Measurements from ENCODE around the gene TPPP2.
"Not testable (repeated sequence)": the region's sequence is repeated elsewhere in the genome, so short reads cannot be mapped to it uniquely, and the experiment has no call there.

TPPP2 gene

GRCh38 chr14:21037156-21037555 is 7.1 kb downstream of the TPPP2 start:
- DNase-seq (ENCODE audit: low read depth in 2 of 2): no peak

GRCh38 chr14:21038441-21039422 is 8.7 kb downstream of the TPPP2 start:
- DNase-seq (ENCODE audit: low read depth in 2 of 2): no peak

- DNase-seq (ENCODE audit: low read depth in 2 of 2): no peak
These were observed 9.8 kb downstream of the TPPP2 start for GRCh38 chr14:21039585-21040369.

- no peak for DNase-seq (ENCODE audit: low read depth in 2 of 2)
These were observed 10.4 kb downstream of the TPPP2 start for GRCh38 chr14:21040370-21040925.

- not testable (repeated sequence) for DNase-seq (ENCODE audit: low read depth in 2 of 2)
These were observed 10.9 kb downstream of the TPPP2 start for GRCh38 chr14:21040941-21041340.

GRCh38 chr14:21041676-21042433 is 11.8 kb downstream of the TPPP2 start, which contains the start of gene RNASE7:
Gene RNASE7, plus strand, starts transcription at chr14:21042362. Its CDS starts 631 bp downstream, at chr14:21042993.
- no peak for DNase-seq (ENCODE audit: low read depth in 2 of 2)

GRCh38 chr14:21042918-21043317 is 12.9 kb downstream of the TPPP2 start:
- no peak for DNase-seq (ENCODE audit: low read depth in 2 of 2)

- no peak for DNase-seq (ENCODE audit: low read depth in 2 of 2)
These were observed 13.5 kb downstream of the TPPP2 start for GRCh38 chr14:21043387-21043973.

- DNase-seq (ENCODE audit: low read depth in 2 of 2): no peak
These were observed 14.1 kb downstream of the TPPP2 start for GRCh38 chr14:21043974-21044618.

GRCh38 chr14:21047378-21047781 is 17.4 kb downstream of the TPPP2 start:
- DNase-seq (ENCODE audit: low read depth in 2 of 2): no peak

GRCh38 chr14:21048638-21049037 is 18.6 kb downstream of the TPPP2 start:
- DNase-seq (ENCODE audit: low read depth in 2 of 2): no peak

GRCh38 chr14:21049271-21049673 is 19.3 kb downstream of the TPPP2 start:
- DNase-seq (ENCODE audit: low read depth in 2 of 2): no peak

GRCh38 chr14:21050597-21050996 is 20.6 kb downstream of the TPPP2 start:
- DNase-seq (ENCODE audit: low read depth in 2 of 2): no peak

- DNase-seq (ENCODE audit: low read depth in 2 of 2): no peak
These were observed 23.4 kb downstream of the TPPP2 start for GRCh38 chr14:21053184-21054122.

GRCh38 chr14:21054123-21054767 is 24.2 kb downstream of the TPPP2 start:
- no peak for DNase-seq (ENCODE audit: low read depth in 2 of 2)

GRCh38 chr14:21054768-21055145 is 24.7 kb downstream of the TPPP2 start:
- no peak for DNase-seq (ENCODE audit: low read depth in 2 of 2)

- no peak for DNase-seq (ENCODE audit: low read depth in 2 of 2)
These were observed 25.6 kb downstream of the TPPP2 start for GRCh38 chr14:21055432-21056117.

- no peak for DNase-seq (ENCODE audit: low read depth in 2 of 2)
These were observed 26.6 kb downstream of the TPPP2 start for GRCh38 chr14:21056520-21057163.
